Amniotic epithelial cell (primary cell): ENCODE data around the gene CLEC4E.
A peak's percentile ranks its signal among the peaks of the same experiment; 100 is the strongest.
"Not testable (repeated sequence)": the region's sequence is repeated elsewhere in the genome, so short reads cannot be mapped to it uniquely, and the experiment has no call there.

Source experiments
- DNase-seq: peaks from one replicate; pipeline ENCODE4 v3.0.0-alpha.2; 2010; ENCODE audit warnings: low read depth

Gene CLEC4E

GRCh38 chr12:8540831-8541230 is at the start of gene CLEC4E:
Gene CLEC4E (minus strand): TSS chr12:8540905. CDS start chr12:8540797, 108 bp downstream.
- DNase-seq = not testable (repeated sequence)

GRCh38 chr12:8589679-8590078 is 49.0 kb upstream of the CLEC4E start:
- no peak for DNase-seq

GRCh38 chr12:8584478-8584877 is 43.8 kb upstream of the CLEC4E start:
- not testable (repeated sequence) for DNase-seq

- DNase-seq = no peak
Observed at GRCh38 chr12:8584004-8584403, 43.3 kb upstream of the CLEC4E start.

- no peak for DNase-seq
Observed at GRCh38 chr12:8581098-8581784, 40.5 kb upstream of the CLEC4E start.

GRCh38 chr12:8577879-8578278 is 37.2 kb upstream of the CLEC4E start:
- no peak for DNase-seq

- no peak for DNase-seq
Observed at GRCh38 chr12:8572507-8572906, 31.8 kb upstream of the CLEC4E start.

- DNase-seq = no peak
Observed at GRCh38 chr12:8566525-8566924, 25.8 kb upstream of the CLEC4E start.

GRCh38 chr12:8566052-8566451 is 25.3 kb upstream of the CLEC4E start:
- not testable (repeated sequence) for DNase-seq

GRCh38 chr12:8564656-8565055 is 24.0 kb upstream of the CLEC4E start:
- DNase-seq = no peak

- no peak for DNase-seq
Observed at GRCh38 chr12:8563356-8563755, 22.7 kb upstream of the CLEC4E start.

- no peak for DNase-seq
Observed at GRCh38 chr12:8562310-8562709, 21.6 kb upstream of the CLEC4E start.

- no peak for DNase-seq
Observed at GRCh38 chr12:8561011-8561410, 20.3 kb upstream of the CLEC4E start.

GRCh38 chr12:8559676-8560075 is 19.0 kb upstream of the CLEC4E start:
- DNase-seq = no peak

GRCh38 chr12:8556531-8557097 is 15.9 kb upstream of the CLEC4E start:
- DNase-seq = no peak

- DNase-seq = peak; percentile 25
Observed at GRCh38 chr12:8554451-8555195, 13.9 kb upstream of the CLEC4E start.

GRCh38 chr12:8553088-8553627 is 12.5 kb upstream of the CLEC4E start:
- no peak for DNase-seq

GRCh38 chr12:8549381-8549780 is 8.7 kb upstream of the CLEC4E start:
- DNase-seq = no peak

- DNase-seq = no peak
Observed at GRCh38 chr12:8548192-8548591, 7.5 kb upstream of the CLEC4E start.

- DNase-seq = no peak
Observed at GRCh38 chr12:8547645-8548044, 6.9 kb upstream of the CLEC4E start.

GRCh38 chr12:8546591-8546990 is 5.9 kb upstream of the CLEC4E start:
- no peak for DNase-seq

GRCh38 chr12:8544295-8544694 is 3.6 kb upstream of the CLEC4E start:
- peak; percentile 51 for DNase-seq

GRCh38 chr12:8541562-8541961 is 857 bp upstream of the CLEC4E start:
- DNase-seq = no peak
